ENCODE results near the gene C2CD2. TPM values are rescaled to one million over a fixed set of nuclear protein-coding genes. Genes with fewer than 3 reads are reported as not detected.

Gene C2CD2
- total and polyA plus RNA-seq, 2 donors (not counting 1 experiment from before 2014, with no cell fraction given), result 20.3 to 22.3 TPM

GRCh38 chr21:41888749-41889376 is 65.0 kb downstream of the C2CD2 start:
- DNase-seq (ENCODE audit: low read depth in 2 of 2), result no peak
- no peaks in the 10 kb centered on the region for H4K20me1 ChIP-seq (ENCODE audit: control insufficient read depth, extremely low read depth, insufficient read depth, low read length)
- no peak for TF ChIP-seq EZH2 (IDR thresholded peaks at IDR 0.05; ENCODE audit: low read length, missing control alignments)
- no peak for TF ChIP-seq CTCF (conservative IDR thresholded peaks at IDR 0.05 in 1 of 2, IDR thresholded peaks at IDR 0.05 in 1 of 2; ENCODE audit: low read depth in 1 of 2, low read length in 2 of 2)
- no peak overlapping the region for H3K9ac ChIP-seq (ENCODE audit: insufficient read depth, low read length)
- H3K4me2 ChIP-seq (ENCODE audit: extremely low read depth, insufficient read depth, low read length), result no peak overlapping the region
- no peaks in the 10 kb centered on the region for H3K9me3 ChIP-seq (ENCODE audit: control insufficient read depth, insufficient read depth, low read depth, low read length)
- H3K4me1 ChIP-seq (ENCODE audit: control insufficient read depth, extremely low read depth, insufficient read depth, low read length), result no peaks in the 10 kb centered on the region
- H3K4me3 ChIP-seq (replicated peaks in 1 of 4; ENCODE audit: control extremely low read depth in 1 of 4, insufficient read depth in 1 of 4, low read depth in 3 of 4, low read length in 4 of 4), result no peak overlapping the region
- no peaks in the 10 kb centered on the region for H3K79me2 ChIP-seq (ENCODE audit: control insufficient read depth, insufficient read depth, low read length)
- H3K27ac ChIP-seq (ENCODE audit: insufficient read depth, low read length), result no peak overlapping the region
- no peak overlapping the region for H2AFZ ChIP-seq (ENCODE audit: low read length)
- no peaks in the 10 kb centered on the region for H3K36me3 ChIP-seq (ENCODE audit: control insufficient read depth, insufficient read depth, low read length)
- no peaks in the 10 kb centered on the region for H3K27me3 ChIP-seq (ENCODE audit: control insufficient read depth, insufficient read depth, low read length)

GRCh38 chr21:41887667-41888066 is 66.2 kb downstream of the C2CD2 start:
- Histone ChIP-seq H3K79me2 (ENCODE audit: control insufficient read depth, insufficient read depth, low read length) (no peaks in the 10 kb centered on the region), H4K20me1 (ENCODE audit: control insufficient read depth, extremely low read depth, insufficient read depth, low read length) (no peaks in the 10 kb centered on the region), H3K27me3 (ENCODE audit: control insufficient read depth, insufficient read depth, low read length) (no peaks in the 10 kb centered on the region), H3K27ac (ENCODE audit: insufficient read depth, low read length) (no peak overlapping the region), H3K9ac (ENCODE audit: insufficient read depth, low read length) (no peak overlapping the region), H3K4me3 (replicated peaks in 1 of 4; ENCODE audit: control extremely low read depth in 1 of 4, insufficient read depth in 1 of 4, low read depth in 3 of 4, low read length in 4 of 4) (no peak overlapping the region), H3K36me3 (ENCODE audit: control insufficient read depth, insufficient read depth, low read length) (no peaks in the 10 kb centered on the region), H3K9me3 (ENCODE audit: control insufficient read depth, insufficient read depth, low read depth, low read length) (no peaks in the 10 kb centered on the region), H3K4me2 (ENCODE audit: extremely low read depth, insufficient read depth, low read length) (no peak overlapping the region), H2AFZ (ENCODE audit: low read length) (no peak overlapping the region), H3K4me1 (ENCODE audit: control insufficient read depth, extremely low read depth, insufficient read depth, low read length) (no peaks in the 10 kb centered on the region)
- DNase-seq (ENCODE audit: low read depth in 2 of 2), result no peak
- TF ChIP-seq CTCF (conservative IDR thresholded peaks at IDR 0.05 in 1 of 2, IDR thresholded peaks at IDR 0.05 in 1 of 2; ENCODE audit: low read depth in 1 of 2, low read length in 2 of 2), result no peak

- H2AFZ ChIP-seq (ENCODE audit: low read length), result no peak overlapping the region
- H3K27me3 ChIP-seq (ENCODE audit: control insufficient read depth, insufficient read depth, low read length), result no peaks in the 10 kb centered on the region
- no peak overlapping the region for H3K27ac ChIP-seq (ENCODE audit: insufficient read depth, low read length)
- DNase-seq (ENCODE audit: low read depth in 2 of 2), result no peak
- H3K4me2 ChIP-seq (ENCODE audit: extremely low read depth, insufficient read depth, low read length), result no peak overlapping the region
- no peak overlapping the region for H3K4me3 ChIP-seq (replicated peaks in 1 of 4; ENCODE audit: control extremely low read depth in 1 of 4, insufficient read depth in 1 of 4, low read depth in 3 of 4, low read length in 4 of 4)
- no peaks in the 10 kb centered on the region for H3K9me3 ChIP-seq (ENCODE audit: control insufficient read depth, insufficient read depth, low read depth, low read length)
- no peaks in the 10 kb centered on the region for H3K4me1 ChIP-seq (ENCODE audit: control insufficient read depth, extremely low read depth, insufficient read depth, low read length)
- no peaks in the 10 kb centered on the region for H3K36me3 ChIP-seq (ENCODE audit: control insufficient read depth, insufficient read depth, low read length)
- TF ChIP-seq EZH2 (IDR thresholded peaks at IDR 0.05; ENCODE audit: low read length, missing control alignments), result no peak
- no peaks in the 10 kb centered on the region for H4K20me1 ChIP-seq (ENCODE audit: control insufficient read depth, extremely low read depth, insufficient read depth, low read length)
- H3K79me2 ChIP-seq (ENCODE audit: control insufficient read depth, insufficient read depth, low read length), result no peaks in the 10 kb centered on the region
- H3K9ac ChIP-seq (ENCODE audit: insufficient read depth, low read length), result no peak overlapping the region
Measured at GRCh38 chr21:41886328-41886727, 67.5 kb downstream of the C2CD2 start.
